ENCODE results near the gene VOPP1.

DNA sequence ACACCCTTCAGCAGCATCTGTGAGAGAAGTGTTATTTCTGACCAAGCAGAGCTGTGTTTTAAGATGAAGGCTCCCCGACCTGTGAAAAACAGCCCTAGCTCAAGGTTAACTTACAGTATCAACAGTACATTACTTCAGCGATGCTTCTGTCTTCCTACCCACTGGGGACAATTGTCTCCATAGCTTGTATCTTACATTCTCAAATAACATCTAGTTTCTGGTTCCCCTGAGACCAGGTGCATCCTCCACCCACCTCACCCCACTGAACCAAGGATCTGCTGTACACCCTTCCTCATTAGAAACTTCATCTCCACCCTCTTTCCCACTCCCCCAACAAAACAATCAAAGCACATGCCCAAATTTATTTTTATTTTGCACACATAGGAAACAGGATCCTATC is 102.0 kb downstream of the VOPP1 start:
- TF ChIP-seq, protein P1, sequence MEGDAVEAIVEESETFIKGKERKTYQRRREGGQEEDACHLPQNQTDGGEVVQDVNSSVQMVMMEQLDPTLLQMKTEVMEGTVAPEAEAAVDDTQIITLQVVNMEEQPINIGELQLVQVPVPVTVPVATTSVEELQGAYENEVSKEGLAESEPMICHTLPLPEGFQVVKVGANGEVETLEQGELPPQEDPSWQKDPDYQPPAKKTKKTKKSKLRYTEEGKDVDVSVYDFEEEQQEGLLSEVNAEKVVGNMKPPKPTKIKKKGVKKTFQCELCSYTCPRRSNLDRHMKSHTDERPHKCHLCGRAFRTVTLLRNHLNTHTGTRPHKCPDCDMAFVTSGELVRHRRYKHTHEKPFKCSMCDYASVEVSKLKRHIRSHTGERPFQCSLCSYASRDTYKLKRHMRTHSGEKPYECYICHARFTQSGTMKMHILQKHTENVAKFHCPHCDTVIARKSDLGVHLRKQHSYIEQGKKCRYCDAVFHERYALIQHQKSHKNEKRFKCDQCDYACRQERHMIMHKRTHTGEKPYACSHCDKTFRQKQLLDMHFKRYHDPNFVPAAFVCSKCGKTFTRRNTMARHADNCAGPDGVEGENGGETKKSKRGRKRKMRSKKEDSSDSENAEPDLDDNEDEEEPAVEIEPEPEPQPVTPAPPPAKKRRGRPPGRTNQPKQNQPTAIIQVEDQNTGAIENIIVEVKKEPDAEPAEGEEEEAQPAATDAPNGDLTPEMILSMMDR (IDR thresholded peaks at IDR 0.05) = no peak
- TF ChIP-seq POLR2A (IDR thresholded peaks at IDR 0.05) = no peak

Data from transverse colon (tissue), 3 donors.